Nephron progenitor cell (in vitro differentiated cells): ENCODE measurements around the gene HAUS2.

Experiments
- DNase-seq: peaks from one replicate; pipeline ENCODE4 v3.0.0; 2021
- H3K27ac Mint-ChIP-seq: 2 replicates; pipeline ENCODE4 v1.8.0; 2021; ENCODE audit warnings: mild to moderate bottlenecking, moderate library complexity, mixed read lengths
- H3K27me3 Mint-ChIP-seq: 2 replicates; pipeline ENCODE4 v1.8.0; 2021; ENCODE audit warnings: mild to moderate bottlenecking, low read depth, mixed read lengths; ENCODE audit not compliant: poor library complexity
- H3K36me3 Mint-ChIP-seq: 2 replicates; pipeline ENCODE4 v1.8.0; 2021; ENCODE audit warnings: low read depth, mixed read lengths
- H3K4me1 Mint-ChIP-seq: 2 replicates; pipeline ENCODE4 v1.8.0; 2021; ENCODE audit warnings: mixed read lengths
- H3K4me3 Mint-ChIP-seq: 2 replicates; pipeline ENCODE4 v1.8.0; 2021; ENCODE audit warnings: mild to moderate bottlenecking, moderate library complexity, mixed read lengths
- H3K9me3 Mint-ChIP-seq: 2 replicates; pipeline ENCODE4 v1.8.0; 2021; ENCODE audit warnings: mild to moderate bottlenecking, moderate library complexity, mixed read lengths
- CTCF ChIP-seq: fragments of 200-600 bp; sonication (generic); IDR thresholded peaks from 2 replicates; pipeline ENCODE4 v1.5.0; 2021; ENCODE audit warnings: antibody characterized with exemption

The HAUS2 gene

DNA sequence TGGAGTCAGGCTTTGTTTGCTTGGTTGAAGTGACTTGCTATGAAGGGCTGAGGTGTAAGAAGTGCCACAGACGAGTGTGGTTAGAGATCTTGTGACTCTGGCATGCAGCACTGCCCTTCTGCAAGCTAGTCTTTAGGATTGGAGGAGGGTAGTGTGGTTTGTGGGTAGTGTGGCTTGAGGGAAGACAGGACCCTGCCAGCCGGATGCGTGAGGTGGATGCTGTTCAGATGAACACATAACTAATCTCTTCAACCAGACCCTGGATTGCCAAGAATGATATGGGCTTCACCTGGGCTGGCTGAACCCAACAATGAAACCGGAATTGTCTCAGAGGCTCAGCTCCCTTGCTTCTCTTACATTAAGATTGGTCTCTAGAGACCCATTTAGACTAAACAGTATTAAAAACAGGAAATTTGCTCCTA is 59.5 kb downstream of the HAUS2 start:
- Mint-ChIP-seq H3K36me3 (peaks cover 19% of the 10 kb centered on the region), H3K4me3 (no peak overlapping the region), H3K9me3 (peaks cover 3% of the 10 kb centered on the region), H3K27ac (no peak overlapping the region), H3K4me1 (peaks cover 26% of the 10 kb centered on the region), H3K27me3 (no peaks in the 10 kb centered on the region)
- DNase-seq: no peak
- TF ChIP-seq CTCF: no peak

DNA sequence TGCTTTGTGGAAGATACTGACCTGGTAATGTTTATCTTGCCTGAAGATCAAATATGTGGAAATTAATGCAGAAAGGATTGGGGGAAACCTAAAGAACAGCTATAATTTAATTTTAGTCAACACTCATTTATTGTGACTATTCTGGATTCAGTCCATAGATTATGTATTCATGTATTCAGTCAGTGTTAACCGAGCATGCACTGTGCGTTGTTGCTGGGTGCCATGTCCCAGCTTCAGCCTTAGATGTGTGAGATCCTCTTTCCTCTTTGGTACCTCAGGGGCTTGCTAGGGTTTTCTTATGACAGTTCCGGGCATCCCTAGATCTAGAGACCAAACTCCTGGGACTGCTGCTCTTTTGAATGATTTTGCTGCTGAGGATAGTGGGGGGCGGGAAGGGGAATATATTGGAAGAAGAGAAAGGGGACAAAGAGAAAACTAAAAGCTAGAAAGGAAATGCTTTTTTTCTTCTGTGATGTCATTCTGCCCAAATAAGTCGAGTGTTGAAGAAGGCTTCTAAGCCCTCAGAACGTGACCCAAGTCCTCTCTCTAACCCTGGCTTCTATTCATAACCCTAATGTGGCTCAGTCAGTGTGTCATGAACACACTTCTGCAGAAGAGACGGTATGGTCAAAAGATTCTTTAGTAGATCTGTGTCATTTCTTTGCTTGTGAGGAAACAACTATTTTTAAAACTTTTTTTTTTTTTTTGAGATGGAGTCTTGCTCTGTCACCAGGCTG is 60.3 kb downstream of the HAUS2 start:
- DNase-seq: no peak
- no peaks in the 10 kb centered on the region for H3K9me3 Mint-ChIP-seq
- H3K27ac Mint-ChIP-seq: peak overlapping the region; percentile 23
- no peak overlapping the region for H3K4me3 Mint-ChIP-seq
- TF ChIP-seq CTCF: no peak
- H3K27me3 Mint-ChIP-seq: no peaks in the 10 kb centered on the region
- H3K36me3 Mint-ChIP-seq: peaks cover 13% of the 10 kb centered on the region
- peaks cover 26% of the 10 kb centered on the region for H3K4me1 Mint-ChIP-seq

- H3K36me3 Mint-ChIP-seq: peaks cover 9% of the 10 kb centered on the region
- no peak overlapping the region for H3K27ac Mint-ChIP-seq
- TF ChIP-seq CTCF: no peak
- H3K4me1 Mint-ChIP-seq: peaks cover 16% of the 10 kb centered on the region
- no peaks in the 10 kb centered on the region for H3K27me3 Mint-ChIP-seq
- no peaks in the 10 kb centered on the region for H3K9me3 Mint-ChIP-seq
- no peak overlapping the region for H3K4me3 Mint-ChIP-seq
- DNase-seq: no peak
Observed at GRCh38 chr15:42611532-42611931, 62.9 kb downstream of the HAUS2 start.

- H3K4me1 Mint-ChIP-seq: peaks cover 16% of the 10 kb centered on the region
- no peak for DNase-seq
- no peaks in the 10 kb centered on the region for H3K9me3 Mint-ChIP-seq
- H3K36me3 Mint-ChIP-seq: peaks cover 9% of the 10 kb centered on the region
- H3K27me3 Mint-ChIP-seq: no peaks in the 10 kb centered on the region
- TF ChIP-seq CTCF: no peak
- no peak overlapping the region for H3K27ac Mint-ChIP-seq
- H3K4me3 Mint-ChIP-seq: no peak overlapping the region
Observed at GRCh38 chr15:42612367-42612912, 63.8 kb downstream of the HAUS2 start.

GRCh38 chr15:42616107-42616506 is 67.5 kb downstream of the HAUS2 start:
- no peaks in the 10 kb centered on the region for H3K4me1 Mint-ChIP-seq
- no peak for TF ChIP-seq CTCF
- no peak for DNase-seq
- H3K4me3 Mint-ChIP-seq: no peak overlapping the region
- H3K36me3 Mint-ChIP-seq: no peaks in the 10 kb centered on the region
- no peaks in the 10 kb centered on the region for H3K9me3 Mint-ChIP-seq
- H3K27me3 Mint-ChIP-seq: peaks cover 3% of the 10 kb centered on the region
- no peak overlapping the region for H3K27ac Mint-ChIP-seq
